ENCODE measurements around the gene ZNF277.

GRCh38 chr7:112182749-112183148 is 23.7 kb upstream of the ZNF277 start:
- TF ChIP-seq TAF1 (IDR thresholded peaks at IDR 0.05; ENCODE audit: low read depth), result no peak
- TF ChIP-seq EP300 (IDR thresholded peaks at IDR 0.05; ENCODE audit: borderline replicate concordance), result no peak
